Activated effector memory CD4-positive, alpha-beta T cell treated with anti-CD3 and anti-CD28 coated beads, Interleukin-2, amount 50 U/mL, for 16 hours (primary cell): ENCODE results near the gene CASQ1.
A peak's percentile ranks its signal among the peaks of the same experiment; 100 is the strongest.

Experiments
- DNase-seq: peaks from one replicate; pipeline ENCODE4 v3.0.0-alpha.2; 2020

Gene CASQ1

GRCh38 chr1:160168609-160169369, 21.6 kb upstream of the CASQ1 start:
- no peak for DNase-seq

- DNase-seq, result no peak
These were observed 20.6 kb upstream of the CASQ1 start for GRCh38 chr1:160169553-160170399.

- DNase-seq, result no peak
These were observed 19.0 kb upstream of the CASQ1 start for GRCh38 chr1:160171354-160171753.

- no peak for DNase-seq
These were observed 18.4 kb upstream of the CASQ1 start for GRCh38 chr1:160171980-160172379.

GRCh38 chr1:160177231-160177630, 13.1 kb upstream of the CASQ1 start:
- DNase-seq, result no peak

- DNase-seq, result no peak
These were observed 12.7 kb upstream of the CASQ1 start for GRCh38 chr1:160177667-160178066.

GRCh38 chr1:160178731-160179130, 11.6 kb upstream of the CASQ1 start:
- no peak for DNase-seq

- DNase-seq, result no peak
These were observed 11.0 kb upstream of the CASQ1 start for GRCh38 chr1:160179336-160179735.

- no peak for DNase-seq
These were observed 4.1 kb upstream of the CASQ1 start for GRCh38 chr1:160186246-160186645.

- DNase-seq, result no peak
These were observed 3.6 kb upstream of the CASQ1 start for GRCh38 chr1:160186729-160187128.

- no peak for DNase-seq
These were observed 3.0 kb upstream of the CASQ1 start for GRCh38 chr1:160187407-160187806.

- DNase-seq, result no peak
These were observed 2.0 kb upstream of the CASQ1 start for GRCh38 chr1:160188341-160188740.

- DNase-seq, result no peak
These were observed 1.4 kb downstream of the CASQ1 start for GRCh38 chr1:160191756-160192155.

- DNase-seq, result no peak
These were observed 1.9 kb downstream of the CASQ1 start for GRCh38 chr1:160192234-160192633.

- DNase-seq, result peak; percentile 94
These were observed 2.9 kb downstream of the CASQ1 start for GRCh38 chr1:160193091-160193819.

- DNase-seq, result no peak
These were observed 3.7 kb downstream of the CASQ1 start for GRCh38 chr1:160193832-160194736.

GRCh38 chr1:160194737-160195059, 4.3 kb downstream of the CASQ1 start:
- DNase-seq, result no peak

GRCh38 chr1:160196143-160196542, 5.8 kb downstream of the CASQ1 start:
- no peak for DNase-seq

- no peak for DNase-seq
These were observed 6.9 kb downstream of the CASQ1 start for GRCh38 chr1:160197231-160197630.

- no peak for DNase-seq
These were observed 10.4 kb downstream of the CASQ1 start for GRCh38 chr1:160200786-160201185.

GRCh38 chr1:160204526-160205241, 14.3 kb downstream of the CASQ1 start:
- DNase-seq, result no peak
